SU-DHL-6 (cell line): ENCODE measurements around the gene PNMT.

Experiments used
- EZH2phosphoT487 ChIP-seq: fragments of 200-600 bp; sonication (generic), shearing (Covaris generic); conservative IDR thresholded peaks from 2 replicates; pipeline ENCODE4 v1.6.1; 2018; ENCODE audit warnings: mild to moderate bottlenecking, antibody characterized with exemption, low read length, moderate library complexity, mixed read lengths
- TF ChIP-seq, protein P1 (sequence below): fragments of 200-600 bp; sonication (generic); IDR thresholded peaks from one replicate; pipeline ENCODE4 v1.5.1; 2017; ENCODE audit warnings: antibody characterized with exemption, mild to moderate bottlenecking, low read length, moderate library complexity; ENCODE audit not compliant: insufficient read depth, poor library complexity, severe bottlenecking

DNA sequence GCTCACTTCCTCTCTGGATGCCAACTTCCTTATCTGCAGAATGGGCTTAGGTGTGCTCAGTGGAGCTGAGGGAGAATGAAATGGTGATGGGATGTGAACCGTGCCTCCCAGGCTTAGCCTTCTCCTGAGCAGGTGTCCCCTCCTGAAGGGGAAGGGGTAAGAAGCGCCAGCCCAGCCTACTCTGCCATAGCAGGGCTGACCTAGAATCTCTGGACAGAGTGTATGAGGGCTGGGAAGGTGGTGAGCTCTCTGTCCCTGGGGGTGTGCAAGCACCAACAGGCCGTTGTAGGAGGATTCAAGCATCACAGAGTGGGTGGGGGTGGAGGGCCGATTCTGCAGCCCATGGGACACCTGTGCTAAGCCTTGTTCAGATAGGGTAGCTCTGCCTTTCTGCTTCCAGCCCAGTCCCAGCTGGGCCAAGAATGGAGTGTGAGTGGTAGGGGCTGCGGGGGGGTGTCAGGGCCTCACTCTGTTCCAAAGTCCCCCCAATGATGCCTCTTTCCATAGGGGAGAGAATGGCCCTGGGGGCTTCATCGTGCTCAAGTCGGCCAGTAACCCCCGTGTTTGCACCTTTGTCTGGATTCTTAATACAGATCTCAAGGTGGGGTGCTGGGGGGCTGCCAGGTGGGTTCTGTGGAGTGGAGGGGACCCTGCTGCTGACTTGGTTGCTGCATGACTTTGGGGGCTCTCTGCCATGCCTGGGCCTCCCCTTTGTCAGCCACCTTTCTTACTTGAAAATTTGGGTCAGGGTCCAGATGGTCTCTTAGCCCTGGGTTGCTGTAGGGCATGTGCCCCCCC is 6.3 kb upstream of the PNMT start:
- TF ChIP-seq, protein P1, sequence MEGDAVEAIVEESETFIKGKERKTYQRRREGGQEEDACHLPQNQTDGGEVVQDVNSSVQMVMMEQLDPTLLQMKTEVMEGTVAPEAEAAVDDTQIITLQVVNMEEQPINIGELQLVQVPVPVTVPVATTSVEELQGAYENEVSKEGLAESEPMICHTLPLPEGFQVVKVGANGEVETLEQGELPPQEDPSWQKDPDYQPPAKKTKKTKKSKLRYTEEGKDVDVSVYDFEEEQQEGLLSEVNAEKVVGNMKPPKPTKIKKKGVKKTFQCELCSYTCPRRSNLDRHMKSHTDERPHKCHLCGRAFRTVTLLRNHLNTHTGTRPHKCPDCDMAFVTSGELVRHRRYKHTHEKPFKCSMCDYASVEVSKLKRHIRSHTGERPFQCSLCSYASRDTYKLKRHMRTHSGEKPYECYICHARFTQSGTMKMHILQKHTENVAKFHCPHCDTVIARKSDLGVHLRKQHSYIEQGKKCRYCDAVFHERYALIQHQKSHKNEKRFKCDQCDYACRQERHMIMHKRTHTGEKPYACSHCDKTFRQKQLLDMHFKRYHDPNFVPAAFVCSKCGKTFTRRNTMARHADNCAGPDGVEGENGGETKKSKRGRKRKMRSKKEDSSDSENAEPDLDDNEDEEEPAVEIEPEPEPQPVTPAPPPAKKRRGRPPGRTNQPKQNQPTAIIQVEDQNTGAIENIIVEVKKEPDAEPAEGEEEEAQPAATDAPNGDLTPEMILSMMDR, result no peak
- TF ChIP-seq EZH2phosphoT487, result no peak
